ENCODE measurements around the gene BYSL. TPM values are rescaled to one million over a fixed set of nuclear protein-coding genes. Genes with fewer than 3 reads are reported as not detected.
A peak's percentile ranks its signal among the peaks of the same experiment; 100 is the strongest.
"Not testable (repeated sequence)": the region's sequence is repeated elsewhere in the genome, so short reads cannot be mapped to it uniquely, and the experiment has no call there.

The BYSL gene
- total RNA-seq, 1 donor from 2014 or later = 16.9 TPM

DNA sequence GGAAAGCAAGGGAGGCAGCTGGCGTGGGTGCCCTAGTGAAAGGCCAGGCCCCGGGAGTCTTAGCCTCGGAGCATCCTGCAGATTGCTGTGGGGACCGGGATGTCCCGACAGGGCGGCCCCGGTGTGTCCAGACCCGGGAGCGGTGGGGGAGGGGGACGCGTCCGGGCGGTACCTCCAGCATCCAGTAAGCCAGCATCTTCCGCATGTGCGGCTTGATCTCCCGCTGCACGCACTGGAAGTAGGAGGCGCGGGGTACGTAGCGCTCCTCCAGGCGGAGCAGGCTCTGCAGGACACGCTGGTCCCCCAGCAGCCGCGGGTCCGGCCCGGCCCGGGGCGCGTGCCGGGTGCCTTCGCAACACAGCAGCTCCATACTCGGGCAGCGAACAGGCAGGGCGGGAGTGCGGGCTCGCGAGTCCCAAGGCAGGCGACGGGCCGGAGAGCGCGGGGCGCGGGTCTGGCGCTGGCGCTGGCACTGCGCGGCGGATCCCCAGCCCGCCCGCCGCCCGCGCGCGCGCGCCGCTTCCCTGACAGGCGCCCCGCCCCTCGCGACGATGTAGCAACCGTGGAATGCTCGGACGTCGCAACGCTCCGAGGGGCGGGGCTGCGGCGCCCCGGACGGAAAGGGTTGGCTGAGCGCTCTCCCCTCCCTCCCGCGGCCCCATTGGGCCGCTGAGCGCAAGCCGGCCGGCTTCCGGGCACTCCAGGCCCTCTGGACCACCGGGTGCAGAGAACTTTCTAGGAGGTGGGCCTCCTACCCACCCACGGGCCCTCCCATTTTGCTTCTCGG, 20.2 kb downstream of the BYSL start, which contains the start of gene CCND3:
TSS of gene CCND3 (minus strand) at position 529 of the 787 bp plus-strand sequence. CDS start at position 370, 159 bp downstream.
- TF ChIP-seq, protein P1, sequence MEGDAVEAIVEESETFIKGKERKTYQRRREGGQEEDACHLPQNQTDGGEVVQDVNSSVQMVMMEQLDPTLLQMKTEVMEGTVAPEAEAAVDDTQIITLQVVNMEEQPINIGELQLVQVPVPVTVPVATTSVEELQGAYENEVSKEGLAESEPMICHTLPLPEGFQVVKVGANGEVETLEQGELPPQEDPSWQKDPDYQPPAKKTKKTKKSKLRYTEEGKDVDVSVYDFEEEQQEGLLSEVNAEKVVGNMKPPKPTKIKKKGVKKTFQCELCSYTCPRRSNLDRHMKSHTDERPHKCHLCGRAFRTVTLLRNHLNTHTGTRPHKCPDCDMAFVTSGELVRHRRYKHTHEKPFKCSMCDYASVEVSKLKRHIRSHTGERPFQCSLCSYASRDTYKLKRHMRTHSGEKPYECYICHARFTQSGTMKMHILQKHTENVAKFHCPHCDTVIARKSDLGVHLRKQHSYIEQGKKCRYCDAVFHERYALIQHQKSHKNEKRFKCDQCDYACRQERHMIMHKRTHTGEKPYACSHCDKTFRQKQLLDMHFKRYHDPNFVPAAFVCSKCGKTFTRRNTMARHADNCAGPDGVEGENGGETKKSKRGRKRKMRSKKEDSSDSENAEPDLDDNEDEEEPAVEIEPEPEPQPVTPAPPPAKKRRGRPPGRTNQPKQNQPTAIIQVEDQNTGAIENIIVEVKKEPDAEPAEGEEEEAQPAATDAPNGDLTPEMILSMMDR (IDR thresholded peaks at IDR 0.05; ENCODE audit: insufficient read depth, low read length, poor library complexity, severe bottlenecking) = no peak
- H3K36me3 ChIP-seq (ENCODE audit: control insufficient read depth, insufficient read depth, low read length) = peaks cover 2% of the 10 kb centered on the region
- no peak for DNase-seq (ENCODE audit: low read depth)
- no peaks in the 10 kb centered on the region for H3K27me3 ChIP-seq (ENCODE audit: control insufficient read depth, insufficient read depth, low read length)
- peak within 1 kb of the TSS; percentile 87 for H3K4me3 ChIP-seq (ENCODE audit: low read depth, low read length)

DNA sequence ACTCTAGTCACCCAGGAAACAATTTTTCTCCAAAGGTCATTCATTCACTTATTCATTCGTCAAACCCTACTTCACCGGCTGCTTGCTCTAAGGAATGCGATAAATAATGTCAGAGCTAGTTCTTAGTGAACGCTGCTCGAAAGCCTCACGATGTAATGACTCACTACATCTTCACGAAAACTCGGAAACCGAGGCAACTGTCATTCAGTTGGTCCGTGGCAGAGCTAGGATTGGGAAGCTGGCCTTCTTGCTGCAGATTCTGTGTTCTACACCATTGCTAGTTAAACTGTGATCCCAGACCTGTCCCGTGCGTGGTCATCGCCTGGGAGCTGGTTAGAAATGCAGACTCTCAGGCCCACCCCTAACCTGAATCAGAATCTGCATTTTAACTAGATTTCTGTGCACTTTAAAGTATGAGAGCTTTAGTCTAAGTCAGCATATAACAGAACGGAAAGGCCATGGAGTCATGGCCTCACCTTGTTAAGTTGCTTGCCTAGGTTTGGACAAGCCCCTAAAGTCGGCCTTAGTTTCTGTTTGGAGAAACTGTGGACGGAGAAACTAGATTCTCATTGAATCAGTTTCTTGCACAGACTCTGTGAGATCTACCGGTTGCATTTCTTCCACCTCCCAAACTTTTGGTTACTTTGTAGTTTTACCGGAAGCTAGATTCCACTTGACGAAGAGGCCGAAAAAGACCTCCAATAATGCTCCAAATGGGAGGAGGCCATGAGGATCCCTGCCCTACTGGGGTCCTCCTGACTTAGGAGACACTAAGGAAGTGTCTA, 21.0 kb downstream of the BYSL start:
- Histone ChIP-seq H3K27me3 (ENCODE audit: control insufficient read depth, insufficient read depth, low read length) (no peaks in the 10 kb centered on the region), H3K36me3 (ENCODE audit: control insufficient read depth, insufficient read depth, low read length) (no peaks in the 10 kb centered on the region), H3K4me3 (ENCODE audit: low read depth, low read length) (peak overlapping the region; percentile 34)
- TF ChIP-seq, protein P1 (IDR thresholded peaks at IDR 0.05; ENCODE audit: insufficient read depth, low read length, poor library complexity, severe bottlenecking) = no peak
- DNase-seq (ENCODE audit: low read depth) = peak; percentile 87

DNA sequence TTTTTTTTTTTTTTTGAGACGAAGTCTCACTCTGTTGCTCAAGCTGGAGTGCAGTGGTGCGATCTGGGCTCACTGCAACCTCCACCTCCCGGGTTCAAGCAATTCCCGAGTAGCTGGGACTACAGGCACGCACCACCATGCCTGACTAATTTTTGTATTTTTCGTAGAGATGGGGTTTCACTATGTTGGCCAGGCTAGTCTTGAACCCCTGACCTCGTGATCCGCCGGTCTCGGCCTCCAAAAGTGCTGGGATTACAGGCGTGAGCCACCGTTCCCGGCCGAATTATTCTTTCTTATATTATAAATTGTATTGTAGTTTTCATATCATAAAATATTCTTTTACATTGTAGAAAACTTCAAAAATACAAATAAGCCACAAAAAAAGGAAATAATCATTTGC, 21.6 kb downstream of the BYSL start:
- not testable (repeated sequence) for H3K27me3 ChIP-seq (ENCODE audit: control insufficient read depth, insufficient read depth, low read length); H3K4me3 ChIP-seq (ENCODE audit: low read depth, low read length); H3K36me3 ChIP-seq (ENCODE audit: control insufficient read depth, insufficient read depth, low read length); DNase-seq (ENCODE audit: low read depth)

DNA sequence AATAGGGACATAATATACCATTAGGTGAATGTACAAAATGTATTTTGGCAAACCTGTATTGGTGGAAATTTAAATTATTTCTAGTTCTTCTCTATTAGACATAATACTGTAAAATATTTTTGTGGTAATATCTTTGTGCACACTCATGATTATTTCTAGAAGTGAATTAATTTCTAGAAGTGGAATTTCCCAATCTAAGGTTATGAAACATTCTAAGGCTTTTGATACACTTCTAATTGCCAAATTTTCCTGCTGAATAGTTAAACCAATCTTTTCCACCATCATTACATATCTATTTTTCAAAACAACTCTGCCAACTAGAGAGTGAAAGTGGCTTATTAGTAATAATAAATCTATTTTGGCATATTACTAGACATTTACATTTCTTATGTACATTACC, 22.2 kb downstream of the BYSL start:
- Histone ChIP-seq H3K4me3 (ENCODE audit: low read depth, low read length) (no peak overlapping the region), H3K27me3 (ENCODE audit: control insufficient read depth, insufficient read depth, low read length) (no peaks in the 10 kb centered on the region), H3K36me3 (ENCODE audit: control insufficient read depth, insufficient read depth, low read length) (no peaks in the 10 kb centered on the region)
- no peak for DNase-seq (ENCODE audit: low read depth)
- TF ChIP-seq, protein P1 (IDR thresholded peaks at IDR 0.05; ENCODE audit: insufficient read depth, low read length, poor library complexity, severe bottlenecking) = no peak

DNA sequence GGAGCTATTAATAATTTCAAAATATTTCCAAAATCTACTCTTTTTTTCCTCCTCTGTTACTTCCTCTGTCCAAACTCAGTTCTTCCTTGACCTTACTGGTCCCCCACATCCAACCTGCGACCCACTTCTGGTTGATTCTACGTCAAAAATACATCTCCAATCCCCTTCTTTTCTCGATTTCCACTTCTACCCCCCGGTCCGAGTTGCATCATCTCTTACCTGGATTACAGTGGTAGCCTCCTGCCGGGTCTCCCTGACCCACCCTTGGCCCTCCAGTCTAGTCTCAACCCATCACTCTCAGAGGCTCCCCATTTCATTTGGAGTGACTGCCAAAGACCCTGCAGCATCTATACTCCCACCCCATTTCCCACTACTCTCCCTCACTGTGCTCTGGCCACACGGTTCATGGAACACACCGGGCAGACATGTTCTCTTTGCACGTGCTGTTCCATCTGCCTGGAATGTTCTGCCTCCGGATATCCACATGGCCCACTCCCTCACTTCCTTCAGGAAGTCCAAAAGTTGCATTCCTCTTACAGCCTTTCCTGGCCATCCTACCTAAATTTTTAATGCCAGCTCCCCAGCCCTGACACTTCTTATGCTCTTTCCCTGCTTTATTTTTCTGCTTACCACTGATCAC, 26.4 kb downstream of the BYSL start:
- no peak for DNase-seq (ENCODE audit: low read depth)
- H3K36me3 ChIP-seq (ENCODE audit: control insufficient read depth, insufficient read depth, low read length) = no peaks in the 10 kb centered on the region
- no peaks in the 10 kb centered on the region for H3K27me3 ChIP-seq (ENCODE audit: control insufficient read depth, insufficient read depth, low read length)
- TF ChIP-seq, protein P1 (IDR thresholded peaks at IDR 0.05; ENCODE audit: insufficient read depth, low read length, poor library complexity, severe bottlenecking) = no peak
- H3K4me3 ChIP-seq (ENCODE audit: low read depth, low read length) = no peak overlapping the region

DNA sequence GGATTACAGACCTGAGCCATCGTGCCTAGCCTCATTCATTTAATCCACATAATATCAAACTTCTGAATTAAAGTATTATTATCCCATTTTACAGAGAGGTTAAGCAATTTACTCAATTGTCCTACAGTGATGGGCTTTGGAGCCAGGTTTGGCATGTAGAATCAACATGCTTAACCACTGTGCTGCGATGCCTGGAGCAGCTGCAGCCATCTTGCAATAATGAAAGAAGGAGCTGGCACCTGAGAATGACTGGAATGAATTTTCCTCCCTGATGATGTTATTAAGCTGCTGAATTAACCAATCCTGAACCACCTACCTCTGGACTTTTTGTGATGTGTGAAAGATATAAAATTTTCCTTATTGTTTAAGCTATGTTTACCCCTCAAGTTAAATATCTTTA, 33.4 kb downstream of the BYSL start:
- H3K36me3 ChIP-seq (ENCODE audit: control insufficient read depth, insufficient read depth, low read length) = no peaks in the 10 kb centered on the region
- no peaks in the 10 kb centered on the region for H3K27me3 ChIP-seq (ENCODE audit: control insufficient read depth, insufficient read depth, low read length)
- DNase-seq (ENCODE audit: low read depth) = no peak
- no peak overlapping the region for H3K4me3 ChIP-seq (ENCODE audit: low read depth, low read length)
- TF ChIP-seq, protein P1 (IDR thresholded peaks at IDR 0.05; ENCODE audit: insufficient read depth, low read length, poor library complexity, severe bottlenecking) = no peak
